Stimulated activated CD4-positive, alpha-beta T cell treated with anti-CD3 and anti-CD28 coated beads, Interleukin-4, amount 100 ng/mL, for 4 hours (primary cell): Measurements from ENCODE around the gene RNF223.
"Not testable (repeated sequence)": the region's sequence is repeated elsewhere in the genome, so short reads cannot be mapped to it uniquely, and the experiment has no call there.

ENCODE experiments used
- DNase-seq, 2 experiments: peaks; one replicate each; pipeline ENCODE4 v3.0.0-alpha.2; 2020

Gene RNF223

DNA sequence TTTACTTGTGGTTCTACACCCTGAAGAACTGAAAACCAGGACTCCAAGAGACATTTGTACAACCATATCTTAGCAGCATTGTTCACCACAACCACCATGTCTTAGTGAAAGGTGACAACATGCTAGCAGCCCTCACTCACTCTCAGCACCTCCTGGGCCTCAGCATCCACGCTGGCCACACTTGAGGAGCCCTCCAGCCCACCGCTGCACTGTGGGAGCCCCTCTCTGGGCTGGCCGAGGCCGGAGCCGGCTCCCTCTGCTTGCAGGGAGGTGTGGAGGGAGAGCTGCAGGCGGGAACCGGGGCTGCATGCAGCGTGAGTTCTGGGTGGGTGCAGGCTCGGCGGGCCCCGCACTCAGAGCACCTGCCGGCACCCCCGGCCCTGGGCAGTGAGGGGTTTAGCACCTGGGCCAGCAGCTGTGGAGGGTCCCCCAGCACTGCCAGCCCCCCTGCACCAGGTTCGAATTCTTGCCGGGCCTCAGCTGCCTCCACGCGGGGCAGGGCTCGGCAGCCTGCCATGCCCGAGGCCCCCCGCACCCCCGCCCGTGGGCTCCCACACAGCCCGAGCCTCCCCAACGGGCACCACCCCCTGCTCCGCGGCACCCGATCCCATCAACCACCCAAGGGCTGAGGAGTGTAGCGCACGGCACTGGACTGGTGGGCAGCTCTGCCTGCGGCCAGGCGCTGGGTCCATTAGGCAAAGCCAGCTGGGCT is 32.6 kb upstream of the RNF223 start:
- DNase-seq = no peak

DNA sequence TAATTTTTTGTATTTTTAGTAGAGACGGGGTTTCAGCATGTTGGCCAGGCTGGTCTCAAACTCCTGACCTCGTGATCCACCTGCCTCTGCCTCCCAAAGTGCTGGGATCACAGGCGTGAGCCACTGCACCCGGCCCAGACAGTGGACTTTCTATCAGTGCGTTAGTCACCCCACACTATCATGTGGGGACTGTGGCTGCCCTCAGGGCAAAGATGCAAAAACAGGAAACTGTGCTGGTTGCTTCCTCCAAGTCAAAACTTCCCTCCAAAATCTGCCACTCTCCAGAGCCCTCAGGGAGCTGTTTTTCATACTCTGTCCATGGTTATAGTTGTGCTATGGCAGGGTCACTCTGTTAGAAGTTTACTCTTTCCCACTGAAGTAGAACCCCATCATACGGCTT is 30.0 kb upstream of the RNF223 start:
- DNase-seq = not testable (repeated sequence)

GRCh38 chr1:1101503-1101902 is 27.4 kb upstream of the RNF223 start:
- DNase-seq = no peak

DNA sequence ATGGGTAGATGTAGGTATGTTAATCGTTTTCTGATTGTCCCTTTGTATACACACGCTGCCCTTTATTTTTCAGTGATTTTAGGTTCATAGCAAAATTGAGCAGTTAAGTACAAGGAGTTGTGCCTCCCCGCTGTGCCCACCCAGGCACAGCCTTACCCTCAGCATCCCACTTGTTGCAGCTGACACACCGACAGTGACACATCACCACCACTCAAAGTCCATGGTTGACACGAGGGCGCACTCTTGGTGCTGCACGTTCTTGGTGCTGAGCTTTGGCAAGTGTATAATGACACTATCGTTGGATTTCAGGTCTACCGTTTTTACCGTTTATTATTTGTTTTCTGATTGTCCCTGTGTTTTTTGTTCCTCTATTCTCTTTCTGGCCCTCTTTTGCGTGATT is 26.2 kb upstream of the RNF223 start:
- no peak for DNase-seq

DNA sequence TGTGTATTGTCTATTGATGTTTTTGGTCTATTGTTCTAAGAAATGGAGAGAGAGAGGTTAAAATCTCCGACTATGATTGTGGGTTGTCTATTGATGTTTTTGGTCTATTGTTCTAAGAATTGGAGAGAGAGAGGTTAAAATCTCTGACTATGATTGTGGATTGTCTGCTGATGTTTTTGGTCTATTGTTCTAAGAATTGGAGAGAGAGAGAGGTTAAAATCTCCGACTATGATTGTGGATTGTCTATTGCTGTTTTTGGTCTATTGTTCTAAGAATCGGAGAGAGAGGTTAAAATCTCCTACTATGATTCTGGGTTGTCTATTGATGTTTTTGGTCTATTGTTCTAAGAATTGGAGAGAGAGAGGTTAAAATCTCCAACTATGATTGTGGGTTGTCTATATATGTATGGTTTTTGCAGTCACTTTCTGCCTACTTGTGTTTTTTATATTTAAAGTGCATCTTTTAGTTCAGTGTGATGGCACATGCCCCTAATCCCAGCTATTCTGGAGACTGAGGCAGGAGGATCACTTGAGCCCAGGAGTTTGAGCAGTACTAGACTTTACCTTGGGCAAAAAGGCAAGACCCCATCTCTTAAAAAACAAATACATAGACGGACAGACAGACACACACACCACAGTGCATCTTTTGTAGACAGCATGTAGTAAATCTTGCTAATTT is 25.5 kb upstream of the RNF223 start:
- DNase-seq = no peak

GRCh38 chr1:1098681-1099421 is 24.7 kb upstream of the RNF223 start:
- no peak for DNase-seq

- not testable (repeated sequence) for DNase-seq
Measured at GRCh38 chr1:1096136-1096535, 22.0 kb upstream of the RNF223 start.

DNA sequence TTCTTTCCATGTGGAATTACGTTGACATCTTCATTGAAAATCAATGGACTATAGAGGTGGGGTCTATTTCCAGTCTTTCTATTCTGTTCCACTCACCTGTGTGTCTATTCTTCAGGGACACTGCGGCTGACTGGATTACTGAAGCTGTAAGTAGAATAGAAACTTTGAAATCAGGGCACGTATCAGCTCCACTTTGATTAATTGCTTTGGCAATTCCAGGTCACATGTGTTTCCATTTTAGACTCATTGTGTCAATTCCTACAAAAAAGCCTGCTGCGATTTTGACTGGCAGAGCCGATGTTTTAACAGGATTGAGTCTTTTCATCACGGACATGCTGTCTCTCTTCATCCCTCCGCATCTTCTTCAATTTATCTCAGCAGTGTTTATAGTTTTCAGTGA is 20.9 kb upstream of the RNF223 start:
- DNase-seq = no peak

DNA sequence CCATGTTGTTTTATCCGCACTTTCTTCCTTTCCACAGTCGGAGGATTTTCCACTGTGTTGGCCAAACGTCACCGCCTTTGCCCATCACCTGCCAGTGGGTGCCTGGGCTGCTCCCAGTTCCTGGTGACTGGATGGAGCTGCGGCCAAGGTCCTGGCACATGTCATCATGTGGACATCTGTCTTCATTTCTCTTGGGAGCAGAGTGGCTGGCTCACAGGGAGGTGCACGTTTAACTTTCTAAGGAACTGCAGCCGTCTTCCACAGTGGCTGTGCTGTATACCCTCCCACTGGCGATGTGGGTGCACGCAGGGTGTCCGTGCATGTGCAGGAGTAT is 19.5 kb upstream of the RNF223 start:
- DNase-seq = no peak

GRCh38 chr1:1092894-1093609 is 18.9 kb upstream of the RNF223 start:
- DNase-seq = no peak

- DNase-seq = no peak
Measured at GRCh38 chr1:1092149-1092855, 18.2 kb upstream of the RNF223 start.

GRCh38 chr1:1091344-1092148 is 17.4 kb upstream of the RNF223 start:
- no peak for DNase-seq

- no peak for DNase-seq
Measured at GRCh38 chr1:1090424-1091343, 16.6 kb upstream of the RNF223 start.

GRCh38 chr1:1089731-1090423 is 15.8 kb upstream of the RNF223 start:
- DNase-seq = no peak

DNA sequence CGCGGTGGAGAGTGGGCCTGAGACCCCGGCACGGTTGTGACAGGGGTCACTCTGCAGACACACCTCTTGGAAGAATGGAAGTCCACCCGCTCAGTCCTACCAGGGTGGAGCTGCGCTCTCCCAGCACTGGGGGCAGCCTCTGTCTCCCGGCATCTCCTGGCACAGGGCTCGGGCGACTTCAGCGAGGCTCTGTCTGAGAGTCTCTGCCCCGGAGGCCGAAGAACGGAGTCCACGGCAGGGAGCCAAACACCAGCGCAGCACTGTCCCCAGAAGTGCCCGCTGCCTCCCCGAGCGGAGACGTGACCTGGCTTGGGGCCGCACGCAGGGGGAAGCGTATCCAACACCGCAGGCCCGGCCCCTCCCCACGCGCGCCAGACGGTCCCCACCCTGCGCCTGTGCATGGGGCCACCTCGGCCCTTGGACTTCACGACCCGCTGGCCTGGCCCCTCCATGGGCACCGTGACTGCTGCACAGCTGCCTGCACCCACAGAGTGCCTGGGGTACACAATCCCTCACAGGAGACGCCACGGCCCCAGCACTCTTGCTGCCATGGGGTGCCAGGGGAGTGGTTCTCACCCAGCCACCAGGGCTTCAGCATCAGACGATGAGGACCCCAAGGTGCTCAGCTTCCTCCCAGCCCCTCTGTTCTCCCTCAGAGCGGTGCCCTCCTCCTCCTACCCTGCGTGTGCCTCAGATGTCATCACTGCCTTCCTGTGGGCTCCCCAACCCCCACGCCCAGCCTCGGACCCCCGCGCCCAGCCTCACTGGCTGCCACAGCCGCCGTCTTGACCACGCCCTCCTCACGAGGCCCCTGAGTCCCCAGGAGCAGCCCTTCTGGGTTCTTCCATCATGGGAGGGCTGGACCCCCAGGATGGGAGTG is 14.9 kb upstream of the RNF223 start:
- no peak for DNase-seq

GRCh38 chr1:1088029-1088800 is 14.1 kb upstream of the RNF223 start:
- DNase-seq = no peak

- no peak for DNase-seq
Measured at GRCh38 chr1:1087351-1088028, 13.4 kb upstream of the RNF223 start.

- DNase-seq = no peak
Measured at GRCh38 chr1:1086911-1087341, 12.8 kb upstream of the RNF223 start.
